Erythroblast (primary cell): ENCODE results near the gene AKT1S1.

ENCODE experiments used
- GATA1 ChIP-seq: IDR thresholded peaks from 2 replicates; pipeline ENCODE4 v1.6.1; 2011; ENCODE audit warnings: low read depth, mild to moderate bottlenecking, control low read depth, low read length, moderate library complexity
- POLR2A ChIP-seq: IDR thresholded peaks from 2 replicates; pipeline ENCODE4 v1.6.1; 2011; ENCODE audit warnings: mild to moderate bottlenecking, low read length

DNA sequence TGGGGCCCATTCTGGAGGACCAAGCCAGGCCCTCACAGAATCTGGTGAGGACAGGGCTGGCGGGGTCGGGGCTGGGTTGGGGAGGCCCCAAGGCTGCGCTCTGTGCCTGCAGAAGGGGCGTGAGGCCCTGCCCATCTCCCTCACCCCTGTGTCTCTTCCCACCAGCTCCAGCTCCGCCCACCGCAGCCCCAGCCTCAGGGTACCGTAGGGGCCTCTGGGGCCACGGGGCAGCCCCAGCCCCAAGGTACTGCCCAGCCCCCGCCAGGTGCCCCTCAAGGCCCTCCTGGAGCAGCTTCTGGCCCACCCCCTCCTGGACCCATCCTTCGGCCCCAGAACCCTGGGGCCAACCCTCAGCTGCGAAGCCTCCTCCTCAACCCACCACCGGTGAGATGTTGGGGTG, 41.6 kb downstream of the AKT1S1 start:
- TF ChIP-seq POLR2A (no peak), GATA1 (no peak)
